Brain microvascular endothelial cell (primary cell): ENCODE data around the gene ZNF878.

Experiments used
- DNase-seq: peaks from one replicate; pipeline ENCODE4 v3.0.0-alpha.2; 2020
- H3K27ac ChIP-seq: fragments of 250-450 bp; sonication (Bioruptor Pico); 2 replicates; pipeline ENCODE4 v1.5.1; 2020; ENCODE audit warnings: mild to moderate bottlenecking, moderate library complexity
- H3K27me3 ChIP-seq: fragments of 250-450 bp; sonication (Bioruptor Pico); replicated peaks from 2 replicates; pipeline ENCODE4 v1.5.1; 2020; ENCODE audit warnings: mild to moderate bottlenecking
- H3K36me3 ChIP-seq: fragments of 250-450 bp; sonication (Bioruptor Pico); replicated peaks from 2 replicates; pipeline ENCODE4 v1.5.1; 2020; ENCODE audit warnings: mild to moderate bottlenecking
- H3K4me3 ChIP-seq: 2 replicates; pipeline ENCODE4 v1.5.1; 2011; ENCODE audit warnings: low read depth, mild to moderate bottlenecking, control low read depth, low read length, moderate library complexity
- CTCF ChIP-seq: IDR thresholded peaks from 2 replicates; pipeline ENCODE4 v1.5.1; 2011; ENCODE audit warnings: low read depth, mild to moderate bottlenecking, moderate library complexity, low read length, control low read depth, inconsistent platforms; ENCODE audit errors: missing control alignments
- in situ Hi-C: cut with HindIII; loops from 2 replicates; pipeline ENCODE4 v1.10.0; 2017; ENCODE audit warnings: low sequenced_read_pairs, low pct_ligation_motif_present

The ZNF878 gene

DNA sequence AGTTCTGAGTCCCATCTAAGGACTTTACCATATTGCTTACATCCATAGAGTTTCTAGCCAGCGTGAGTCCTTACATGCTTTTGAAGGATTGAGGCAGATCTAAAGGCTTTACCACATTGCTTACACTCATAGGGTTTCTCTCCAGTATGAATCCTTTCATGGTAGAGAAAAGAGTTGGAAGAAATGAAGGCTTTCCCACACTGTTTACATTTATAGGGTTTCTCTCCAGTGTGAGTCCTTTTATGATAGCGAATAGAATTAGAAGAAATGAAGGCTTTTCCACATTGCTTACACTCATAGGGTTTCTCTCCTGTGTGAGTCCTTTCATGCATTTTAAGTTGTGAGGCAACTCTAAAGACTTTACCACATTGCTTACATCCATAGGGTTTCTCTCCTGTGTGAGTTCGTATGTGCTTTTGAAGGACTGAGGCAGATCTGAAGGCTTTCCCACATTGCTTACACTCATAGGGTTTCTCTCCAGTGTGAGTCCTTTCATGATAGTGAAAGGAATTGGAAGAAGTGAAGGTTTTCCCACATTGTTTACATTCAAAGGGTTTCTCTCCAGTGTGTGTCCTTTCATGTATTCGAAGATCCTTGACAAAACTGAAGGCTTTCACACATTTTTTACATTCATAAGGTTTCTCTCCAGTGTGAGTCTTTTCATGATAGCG is 8.9 kb downstream of the ZNF878 start:
- H3K27ac ChIP-seq, result no peak overlapping the region
- TF ChIP-seq CTCF, result no peak
- in situ Hi-C loops, result no loop called here
- no peaks in the 10 kb centered on the region for H3K27me3 ChIP-seq
- H3K36me3 ChIP-seq, result no peaks in the 10 kb centered on the region
- no peak for DNase-seq
- H3K4me3 ChIP-seq, result no peak overlapping the region

DNA sequence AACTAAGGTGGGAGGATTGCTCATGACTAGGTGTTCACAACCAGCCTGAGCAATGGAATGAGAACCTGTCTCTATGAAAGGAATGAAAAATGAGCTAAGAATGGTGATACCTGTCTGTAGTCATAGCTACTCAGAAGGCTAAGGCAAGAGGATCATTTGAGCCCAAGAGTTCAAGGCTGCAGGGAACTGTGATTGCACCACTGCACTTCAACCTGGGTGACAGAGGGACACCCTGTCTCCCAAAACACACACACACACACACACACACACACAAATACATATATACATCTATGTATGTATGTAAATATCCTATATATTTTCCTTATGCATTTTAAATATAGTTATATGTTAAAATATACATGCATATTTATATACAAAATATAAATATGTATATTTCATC is 9.9 kb downstream of the ZNF878 start:
- Histone ChIP-seq H3K27me3 (no peaks in the 10 kb centered on the region), H3K4me3 (no peak overlapping the region), H3K27ac (no peak overlapping the region), H3K36me3 (no peaks in the 10 kb centered on the region)
- no peak for TF ChIP-seq CTCF
- DNase-seq, result no peak
- in situ Hi-C loops, result no loop called here

DNA sequence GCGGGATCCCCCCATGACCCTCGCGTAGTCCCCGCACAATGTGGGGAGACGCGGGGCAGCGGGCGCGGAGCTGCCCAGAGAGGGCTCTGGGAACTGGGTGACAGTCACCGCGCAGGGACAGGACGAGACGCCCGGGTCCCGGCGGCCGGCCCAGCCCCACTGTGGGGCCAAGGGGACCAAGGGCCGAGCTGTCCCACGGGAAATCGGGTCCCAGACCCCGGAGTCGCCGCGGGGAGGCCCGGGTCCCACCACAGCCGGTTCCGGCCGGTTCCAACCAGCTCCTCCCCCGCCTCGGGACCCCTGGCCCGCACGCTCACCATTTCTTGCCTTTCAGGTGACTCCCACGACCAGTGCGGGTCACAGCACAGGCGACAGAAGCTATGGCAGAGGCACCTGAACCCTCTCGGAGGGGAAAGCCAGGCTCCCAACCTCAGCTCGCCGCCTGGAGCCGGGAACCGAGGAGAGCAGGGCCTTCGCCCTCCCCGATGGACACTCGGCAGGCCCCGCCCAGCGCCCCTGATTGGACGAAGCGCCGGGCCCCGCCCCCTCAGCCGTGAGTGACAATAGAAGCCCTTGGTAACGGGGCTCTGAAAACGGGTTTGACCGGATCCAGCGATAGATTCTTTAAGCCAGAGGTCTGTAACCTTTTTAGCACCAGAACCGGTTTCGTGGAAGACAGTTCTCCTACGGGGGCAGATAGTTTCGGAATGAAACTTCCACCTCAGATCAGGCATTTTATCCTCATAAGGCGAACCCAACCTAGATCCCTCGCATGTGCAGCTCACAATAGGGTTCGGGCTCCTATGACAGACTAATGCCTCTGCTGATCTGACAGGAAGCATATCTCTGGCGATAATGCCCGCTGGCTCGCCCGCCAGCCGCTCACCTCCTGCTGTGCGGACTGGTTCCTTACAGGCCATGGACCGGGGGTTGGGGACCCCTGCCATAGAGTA is 17.3 kb downstream of the ZNF878 start, which contains the start of gene ZNF433:
Gene ZNF433 (minus strand): TSS at position 460 of the 953 bp plus-strand sequence. CDS start 140 bp downstream, at position 320.
- Histone ChIP-seq H3K4me3 (peak within 1 kb of the TSS; percentile 80), H3K27ac (peak within 1 kb of the TSS; percentile 76), H3K27me3 (no peaks in the 10 kb centered on the region), H3K36me3 (no peaks in the 10 kb centered on the region)
- no peak for TF ChIP-seq CTCF
- DNase-seq, result peak; percentile 90
- in situ Hi-C loops, result no loop called here

- no peak for TF ChIP-seq CTCF
- Histone ChIP-seq H3K27ac (no peak overlapping the region), H3K27me3 (no peaks in the 10 kb centered on the region), H3K36me3 (no peaks in the 10 kb centered on the region), H3K4me3 (peak overlapping the region; percentile 80)
- no peak for DNase-seq
- in situ Hi-C loops, result no loop called here
Observed at GRCh38 chr19:12034620-12035019, 18.1 kb downstream of the ZNF878 start.

GRCh38 chr19:12034198-12034597 is 18.6 kb downstream of the ZNF878 start:
- no peak overlapping the region for H3K27ac ChIP-seq
- no peak for TF ChIP-seq CTCF
- in situ Hi-C loops, result no loop called here

More at GRCh38 chr19:12034198-12034597, 18.6 kb downstream of the ZNF878 start:
- H3K36me3 ChIP-seq, result no peaks in the 10 kb centered on the region
- H3K4me3 ChIP-seq, result no peak overlapping the region
- no peaks in the 10 kb centered on the region for H3K27me3 ChIP-seq
- no peak for DNase-seq
